HFF-Myc (cell line): ENCODE results near the gene IGFLR1.

Experiments used
- DNase-seq: peaks from one replicate; pipeline ENCODE4 v3.0.0-alpha.2; 2011; ENCODE audit warnings: low read depth; ENCODE audit errors: extremely low read depth
- H3K4me3 ChIP-seq: replicated peaks from 2 replicates; pipeline ENCODE4 v1.5.1; 2011; ENCODE audit warnings: low read depth, mild to moderate bottlenecking, control low read depth, low read length
- CTCF ChIP-seq: IDR thresholded peaks from 2 replicates; pipeline ENCODE4 v1.5.1; 2012; ENCODE audit warnings: mild to moderate bottlenecking, low read depth, low read length, control low read depth; ENCODE audit errors: missing control alignments

Gene IGFLR1

GRCh38 chr19:35713904-35714495 lies 28.3 kb downstream of the IGFLR1 start:
- no peak for TF ChIP-seq CTCF
- no peak for DNase-seq
- no peak overlapping the region for H3K4me3 ChIP-seq

- no peak overlapping the region for H3K4me3 ChIP-seq
- no peak for TF ChIP-seq CTCF
- DNase-seq, result no peak
Observed at GRCh38 chr19:35713506-35713850, 28.8 kb downstream of the IGFLR1 start.

- no peak overlapping the region for H3K4me3 ChIP-seq
- no peak for DNase-seq
Observed at GRCh38 chr19:35712567-35713505, 29.4 kb downstream of the IGFLR1 start.

GRCh38 chr19:35710784-35711723 lies 31.2 kb downstream of the IGFLR1 start:
- no peak overlapping the region for H3K4me3 ChIP-seq
- no peak for TF ChIP-seq CTCF
- DNase-seq, result no peak

More at GRCh38 chr19:35712567-35713505, 29.4 kb downstream of the IGFLR1 start:
- TF ChIP-seq CTCF, result no peak

- H3K4me3 ChIP-seq, result no peak overlapping the region
- no peak for TF ChIP-seq CTCF
- no peak for DNase-seq
Observed at GRCh38 chr19:35708391-35708790, 33.9 kb downstream of the IGFLR1 start.

GRCh38 chr19:35704218-35704617 lies 38.0 kb downstream of the IGFLR1 start, which contains the start of gene ZBTB32:
Gene ZBTB32, plus strand, starts transcription at chr19:35704558. Its CDS starts 10,069 bp downstream, at chr19:35714627.
- H3K4me3 ChIP-seq, result no peak within 1 kb of the TSS
- no peak for TF ChIP-seq CTCF
- peak; percentile 14 for DNase-seq
